GM21423 (cell line): ENCODE results near the gene DDIAS.
A peak's percentile ranks its signal among the peaks of the same experiment; 100 is the strongest.
"Not testable (repeated sequence)": the region's sequence is repeated elsewhere in the genome, so short reads cannot be mapped to it uniquely, and the experiment has no call there.

Source experiments
- ATAC-seq: cut with Tn5 transposase; IDR thresholded peaks from one replicate; pipeline ENCODE4 v1.9.1; 2021; ENCODE audit warnings: mild to moderate bottlenecking, moderate library complexity; ENCODE audit not compliant: unreplicated experiment

Gene DDIAS, protein sequence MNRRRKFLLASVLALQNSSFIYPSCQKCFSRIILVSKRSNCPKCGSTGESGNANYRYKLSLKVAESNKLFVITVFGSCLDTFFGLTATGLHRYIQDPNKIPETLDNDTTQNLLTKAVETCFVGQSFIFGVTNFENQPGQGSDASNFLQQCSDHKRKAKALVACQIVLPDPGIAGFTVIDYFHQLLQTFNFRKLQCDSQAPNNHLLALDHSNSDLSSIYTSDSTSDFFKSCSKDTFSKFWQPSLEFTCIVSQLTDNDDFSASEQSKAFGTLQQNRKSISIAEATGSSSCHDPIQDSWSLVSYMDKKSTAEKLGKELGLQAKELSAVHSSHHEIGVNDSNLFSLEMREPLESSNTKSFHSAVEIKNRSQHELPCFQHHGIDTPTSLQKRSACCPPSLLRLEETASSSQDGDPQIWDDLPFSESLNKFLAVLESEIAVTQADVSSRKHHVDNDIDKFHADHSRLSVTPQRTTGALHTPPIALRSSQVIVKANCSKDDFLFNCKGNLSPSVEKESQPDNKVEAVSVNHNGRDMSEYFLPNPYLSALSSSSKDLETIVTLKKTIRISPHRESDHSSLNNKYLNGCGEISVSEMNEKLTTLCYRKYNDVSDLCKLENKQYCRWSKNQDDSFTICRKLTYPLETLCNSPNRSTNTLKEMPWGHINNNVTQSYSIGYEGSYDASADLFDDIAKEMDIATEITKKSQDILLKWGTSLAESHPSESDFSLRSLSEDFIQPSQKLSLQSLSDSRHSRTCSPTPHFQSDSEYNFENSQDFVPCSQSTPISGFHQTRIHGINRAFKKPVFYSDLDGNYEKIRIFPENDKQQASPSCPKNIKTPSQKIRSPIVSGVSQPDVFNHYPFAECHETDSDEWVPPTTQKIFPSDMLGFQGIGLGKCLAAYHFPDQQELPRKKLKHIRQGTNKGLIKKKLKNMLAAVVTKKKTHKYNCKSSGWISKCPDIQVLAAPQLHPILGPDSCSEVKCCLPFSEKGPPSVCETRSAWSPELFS

DNA sequence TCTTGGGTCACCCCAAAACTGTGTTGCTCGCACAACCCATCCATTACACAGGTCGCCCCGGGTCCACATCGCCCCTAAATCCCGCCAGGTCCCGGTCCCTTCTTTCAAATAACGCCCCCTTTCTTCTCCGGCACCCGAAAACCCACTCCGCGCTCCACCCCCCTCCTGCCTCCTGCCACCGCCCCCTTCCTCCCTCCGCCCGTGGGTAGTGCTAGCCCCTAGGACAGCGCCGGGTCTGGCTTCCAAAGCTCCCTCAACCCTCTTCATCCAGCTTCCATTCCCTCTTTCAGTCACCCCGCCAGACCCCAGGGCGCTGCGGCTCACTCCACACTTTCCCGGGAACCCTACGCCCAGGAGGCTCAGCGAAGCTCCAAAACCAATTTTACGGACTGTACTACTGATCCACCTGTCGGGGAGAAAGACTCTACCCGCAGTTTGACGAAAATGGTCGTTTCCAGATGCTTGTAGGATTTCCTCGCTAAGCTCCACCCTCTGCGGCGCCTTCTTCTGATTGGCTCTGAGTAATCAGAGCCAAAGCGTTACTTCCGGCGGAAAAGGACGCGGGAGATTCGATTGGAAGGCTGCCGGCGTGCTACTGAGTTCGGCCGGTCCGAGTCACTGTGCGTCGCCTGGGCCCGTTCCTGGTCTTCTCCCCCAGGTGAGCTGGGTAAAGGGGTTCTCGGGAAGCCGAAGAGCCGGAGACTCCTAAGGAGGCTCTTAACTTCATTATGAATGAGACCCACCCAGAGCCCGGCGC lies at the start of gene DDIAS:
TSS of gene DDIAS (plus strand) at position 572 of the 757 bp plus-strand sequence. CDS start 13,003 bp downstream, outside the sequence.
- peak; percentile 69 for ATAC-seq

DNA sequence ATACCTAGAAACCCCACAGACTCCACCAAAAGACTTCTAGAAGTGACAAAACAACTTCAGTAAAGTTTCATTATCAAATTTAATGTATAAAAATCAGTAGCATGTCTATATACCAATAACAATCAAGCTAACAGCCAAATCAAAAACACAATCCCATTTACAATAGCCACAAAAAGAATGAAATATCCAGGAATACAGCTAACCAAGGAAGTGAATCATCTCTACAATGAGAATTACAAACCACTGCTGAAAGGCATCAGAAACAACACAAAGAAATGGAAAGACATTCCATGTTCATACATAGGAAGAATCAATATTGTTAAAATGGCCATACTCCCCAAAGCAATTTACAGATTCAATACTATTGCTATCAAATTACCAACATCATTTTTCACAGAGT lies 47.3 kb upstream of the DDIAS start:
- no peak for ATAC-seq

DNA sequence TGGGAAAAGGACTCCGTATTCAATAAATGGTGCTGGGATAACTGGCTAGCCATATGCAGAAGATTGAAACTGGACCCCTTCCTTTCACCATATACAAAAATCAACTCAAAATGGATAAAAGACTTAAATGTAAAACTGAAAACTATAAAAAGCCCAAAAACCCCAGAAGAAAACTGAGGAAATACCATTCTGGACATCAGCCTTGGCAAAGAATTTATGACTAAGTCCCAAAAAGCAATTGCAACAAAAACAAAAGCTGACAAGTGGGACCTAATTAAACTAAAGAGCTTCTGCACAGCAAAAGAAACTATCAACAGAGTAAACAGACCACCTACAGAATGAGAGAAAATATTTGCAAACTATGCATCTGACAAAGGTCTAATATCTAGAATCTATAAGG lies 46.6 kb upstream of the DDIAS start:
- not testable (repeated sequence) for ATAC-seq

DNA sequence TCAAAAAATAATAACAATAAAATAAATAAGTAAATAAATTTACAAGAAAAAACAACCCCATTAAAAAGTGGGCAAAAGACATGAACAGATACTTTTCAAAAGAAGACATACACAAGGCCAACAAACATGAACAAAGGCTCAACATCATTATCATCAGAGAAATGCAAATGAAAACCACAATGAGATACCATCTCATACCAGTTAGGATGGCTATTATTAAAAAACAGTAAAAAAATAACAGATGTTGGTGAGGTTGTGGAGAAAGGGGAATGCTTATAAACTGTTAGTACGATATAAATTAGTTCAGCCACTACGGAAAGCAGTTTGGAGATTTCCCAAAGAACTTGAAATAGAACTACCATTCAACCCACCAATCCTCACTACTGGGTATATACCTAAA lies 45.9 kb upstream of the DDIAS start:
- no peak for ATAC-seq

DNA sequence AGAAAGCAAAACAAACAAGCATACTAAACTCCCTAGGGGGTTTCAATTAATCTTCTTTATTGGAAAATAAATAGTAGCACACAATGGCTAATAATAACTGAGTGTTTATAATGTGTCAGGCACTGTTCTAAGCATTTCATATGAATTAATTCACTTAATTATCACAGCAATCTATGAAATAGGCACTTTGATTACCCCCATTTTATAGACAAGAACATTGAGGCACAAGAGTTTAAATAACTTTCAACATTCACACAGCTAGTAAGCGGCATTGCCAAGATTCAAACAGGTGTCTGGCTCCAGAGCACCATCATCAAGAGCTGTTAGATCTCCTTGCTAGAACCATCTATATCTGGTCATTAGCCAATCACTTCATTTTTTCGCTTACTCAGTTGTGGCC lies 44.4 kb upstream of the DDIAS start:
- no peak for ATAC-seq

DNA sequence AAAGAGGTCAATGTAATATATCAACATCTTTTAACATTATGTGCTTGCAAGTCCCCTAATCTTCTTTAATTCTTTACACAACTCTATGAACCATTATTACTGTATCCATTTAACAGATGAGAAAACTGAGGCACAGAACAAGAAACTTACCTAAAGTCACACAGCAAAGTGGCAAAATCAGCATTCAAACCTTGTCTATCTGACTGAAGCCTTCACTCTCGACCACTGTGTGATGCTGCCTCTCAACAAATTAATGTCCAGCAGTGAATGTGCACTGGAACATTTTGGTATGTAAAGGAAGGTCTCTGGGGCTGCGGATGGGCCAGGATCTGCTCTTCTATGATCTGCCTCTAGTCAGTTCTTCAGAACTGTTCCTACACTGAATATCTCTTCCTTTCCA lies 43.4 kb upstream of the DDIAS start:
- no peak for ATAC-seq

DNA sequence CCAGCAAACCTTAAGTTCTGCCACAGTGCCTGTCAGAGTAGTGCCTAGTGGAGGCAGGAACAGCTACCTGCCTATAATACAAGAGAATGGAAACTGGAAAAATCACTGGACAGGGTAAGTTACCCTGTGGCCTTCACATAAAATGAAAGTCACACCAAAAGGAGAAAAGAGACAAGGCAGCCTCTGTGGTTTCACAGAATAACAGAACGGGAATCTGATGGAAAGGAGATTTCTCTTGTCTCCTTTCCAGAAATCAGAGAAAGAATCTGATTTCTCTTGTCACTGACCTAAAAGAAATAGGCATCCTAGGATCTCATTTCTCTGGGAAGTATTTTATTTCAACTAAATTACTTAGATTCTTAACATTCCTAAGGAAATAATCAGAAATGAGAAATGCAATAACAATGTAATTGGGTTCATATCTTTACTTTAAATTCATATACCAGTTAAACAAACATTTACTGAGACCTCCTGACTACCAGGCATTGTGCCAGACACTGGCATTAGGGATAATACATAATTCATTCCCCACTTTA lies 42.9 kb upstream of the DDIAS start:
- no peak for ATAC-seq

DNA sequence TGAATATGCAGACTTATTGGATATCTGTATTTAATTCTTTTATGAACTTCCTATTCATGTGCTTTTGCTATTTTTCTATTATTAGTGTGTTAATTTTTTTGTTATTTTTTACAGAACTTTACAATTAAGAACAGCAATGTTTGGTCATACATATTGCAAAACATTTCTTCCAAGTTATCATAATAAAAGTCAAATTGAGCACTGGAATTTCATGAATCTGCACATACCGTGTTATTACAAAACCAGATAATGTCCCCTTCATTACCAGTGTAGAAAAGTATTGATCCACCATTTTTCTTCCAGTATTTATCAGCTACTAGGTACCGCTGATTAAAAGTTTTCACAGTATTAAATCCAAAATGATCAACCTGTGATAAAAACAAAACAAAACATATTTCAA lies 41.8 kb upstream of the DDIAS start:
- ATAC-seq, result no peak

DNA sequence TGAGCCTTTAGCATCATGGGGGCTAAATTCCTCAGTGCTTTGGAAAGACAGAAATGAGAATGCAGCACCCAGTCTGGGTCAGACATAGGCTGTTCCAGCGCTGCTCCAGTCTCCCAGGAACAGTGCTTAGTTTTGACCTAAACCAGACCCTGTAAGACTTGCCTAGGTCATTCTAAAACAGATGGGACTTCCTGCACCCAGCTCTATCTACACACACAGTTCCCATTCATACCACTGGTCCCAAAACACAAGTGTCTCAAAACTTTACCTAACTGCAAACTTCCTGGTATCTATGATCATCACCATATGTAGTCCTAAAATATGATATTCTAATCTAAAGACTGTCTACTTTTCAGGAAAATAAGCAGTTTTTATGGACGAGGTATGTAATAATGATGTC lies 39.2 kb upstream of the DDIAS start:
- ATAC-seq, result no peak

DNA sequence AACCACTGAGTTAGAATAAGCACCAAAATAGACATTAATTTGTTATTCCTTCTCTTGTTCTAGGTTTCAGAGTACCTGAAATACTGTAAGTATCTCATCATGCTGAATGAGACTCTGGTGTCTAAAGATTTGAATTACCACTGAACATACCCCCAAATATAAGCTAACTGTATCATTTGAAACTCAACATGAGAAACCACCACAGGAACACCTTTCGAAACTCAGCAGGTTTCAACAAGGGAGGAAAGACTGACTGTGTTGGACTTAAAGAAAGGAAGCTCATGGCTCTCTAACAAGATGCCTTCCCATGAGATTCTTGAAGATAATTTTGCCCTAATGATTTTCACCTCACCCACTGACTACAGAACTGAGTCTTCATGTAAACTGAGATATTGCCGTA lies 38.3 kb upstream of the DDIAS start:
- ATAC-seq, result no peak

DNA sequence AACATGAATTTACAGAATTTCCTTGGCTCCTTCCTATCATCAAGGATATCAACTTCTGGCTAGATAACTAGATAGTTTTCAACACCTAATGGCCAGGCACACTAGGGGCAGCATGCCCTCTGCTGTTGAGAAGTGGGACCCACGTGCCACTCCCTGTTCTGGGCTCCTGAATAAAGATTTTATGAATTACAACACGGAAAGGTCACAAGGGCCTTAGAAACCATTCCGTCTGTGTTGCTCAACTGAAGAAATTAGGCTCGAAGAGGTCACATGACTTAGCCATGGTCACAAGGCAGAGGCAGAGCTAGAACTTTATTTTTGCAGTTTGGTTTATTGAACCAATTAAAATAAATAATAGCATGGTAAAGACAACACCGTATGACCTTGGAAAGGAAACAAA lies 37.3 kb upstream of the DDIAS start:
- no peak for ATAC-seq

DNA sequence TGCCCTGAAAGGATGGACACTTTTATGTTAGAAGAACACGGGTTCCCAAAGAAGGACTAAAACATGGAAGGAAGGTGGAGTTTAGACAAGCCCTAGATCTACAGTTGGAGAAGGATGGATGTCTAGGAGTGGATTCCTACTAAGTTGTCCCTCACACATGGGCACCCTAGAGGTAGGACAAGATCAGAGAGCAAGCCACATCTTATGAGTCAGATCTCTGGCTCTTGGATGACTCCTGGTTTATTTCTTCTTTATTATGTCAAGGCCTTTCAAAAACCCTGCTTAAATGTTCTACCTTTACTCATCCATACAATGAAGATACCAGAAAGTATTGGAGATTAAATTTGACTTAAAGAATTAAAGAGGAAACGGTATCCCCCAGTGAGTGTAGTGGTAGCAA lies 35.7 kb upstream of the DDIAS start:
- ATAC-seq, result no peak

DNA sequence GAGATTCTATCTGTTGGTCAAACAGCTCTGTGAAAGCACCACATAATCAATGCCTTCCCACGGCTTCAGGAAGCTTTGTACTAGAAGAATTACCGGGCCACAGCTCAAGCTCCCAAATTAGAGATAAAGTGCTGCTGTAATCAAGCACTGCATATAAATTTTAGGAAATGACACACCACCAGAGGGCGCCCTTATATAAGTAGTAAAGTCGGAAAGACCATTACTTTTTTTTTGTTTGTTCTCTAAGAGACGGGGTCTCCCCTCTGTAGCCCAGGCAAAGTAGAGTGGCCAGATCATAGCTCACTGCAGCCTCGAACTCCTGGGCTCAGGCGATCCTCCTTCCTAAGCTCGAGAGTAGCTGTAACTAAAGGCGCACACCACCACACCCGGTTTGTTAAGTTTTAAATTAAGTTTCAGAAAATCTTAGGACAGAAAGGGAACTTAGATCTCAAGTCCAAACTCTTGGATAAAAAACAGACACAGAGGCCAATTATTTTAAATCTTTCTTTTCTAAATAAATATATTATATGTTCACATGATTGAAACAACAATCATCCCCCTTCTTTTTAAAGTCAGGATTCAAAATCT lies 33.9 kb upstream of the DDIAS start:
- ATAC-seq, result no peak

DNA sequence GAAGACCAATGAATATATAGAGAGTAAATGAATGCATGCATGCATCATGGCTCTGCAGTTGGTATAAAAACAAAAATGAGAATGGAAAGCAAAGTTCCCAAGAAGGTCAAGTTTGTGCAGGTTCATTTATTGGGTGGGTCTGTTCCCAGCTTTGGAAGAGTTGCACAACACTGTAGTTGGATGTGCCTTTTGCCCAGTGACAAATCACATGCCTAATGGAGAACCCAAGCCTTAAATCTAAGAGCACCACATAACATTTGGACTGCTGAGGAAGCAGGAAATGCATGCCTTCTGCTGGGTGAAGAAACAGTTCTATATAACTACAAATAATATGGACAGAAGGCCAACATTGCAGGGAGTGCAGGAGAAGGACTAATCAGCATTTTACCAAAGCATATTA lies 31.9 kb upstream of the DDIAS start:
- ATAC-seq, result no peak

DNA sequence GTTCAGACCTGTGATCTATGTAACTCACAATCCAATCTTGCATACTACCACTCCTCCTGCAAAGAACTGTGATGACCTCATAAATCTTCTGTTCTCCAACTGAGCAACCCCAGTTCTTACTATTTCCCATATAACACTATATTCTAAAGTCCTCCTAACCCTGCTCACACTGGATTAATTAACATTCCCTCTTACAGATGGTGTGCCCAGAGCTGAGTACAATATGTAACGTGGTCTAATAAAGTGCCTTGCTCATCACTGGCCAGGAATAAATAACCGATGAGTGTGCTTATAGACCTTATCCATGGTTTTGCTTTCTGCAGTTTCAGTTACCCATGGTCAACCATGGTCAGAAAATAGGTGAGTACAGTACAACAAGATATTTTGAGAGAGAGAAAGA lies 29.9 kb upstream of the DDIAS start:
- ATAC-seq, result no peak

DNA sequence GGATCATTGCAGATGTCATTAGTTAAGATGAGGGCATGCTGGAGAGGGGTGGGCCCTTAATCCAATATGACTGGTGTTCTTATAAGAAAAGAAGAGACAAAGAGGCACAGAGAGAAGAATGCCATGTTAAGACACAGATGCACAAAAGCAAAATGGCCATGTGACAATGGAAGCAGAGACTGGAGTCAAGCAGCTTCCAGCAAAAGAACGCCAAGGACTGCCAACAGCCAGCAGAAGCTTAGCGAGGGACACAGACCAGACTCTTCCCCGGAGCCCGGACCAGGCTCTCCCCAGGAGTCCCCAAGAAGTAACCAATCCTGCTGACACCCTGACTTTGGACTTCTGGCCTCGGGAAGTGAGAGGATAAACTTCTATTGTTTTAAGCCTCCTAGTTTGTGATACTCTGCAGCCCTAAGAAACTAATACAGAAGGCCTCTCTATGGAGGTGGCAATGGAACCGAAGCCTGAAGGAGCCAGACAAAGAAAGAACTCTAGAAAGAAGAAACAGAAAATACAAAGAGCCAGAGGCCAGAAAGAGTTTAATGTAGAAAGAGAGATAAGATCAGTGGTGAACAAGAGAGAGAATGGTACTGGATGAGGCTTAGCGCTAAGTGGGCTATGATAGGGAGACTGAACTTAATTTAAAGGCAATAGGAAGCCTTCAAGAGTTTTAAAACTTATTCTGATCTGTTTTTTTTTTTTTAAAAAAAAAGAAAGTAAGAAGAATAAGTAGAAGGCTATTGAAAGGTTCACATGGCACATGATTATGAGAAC lies 29.0 kb upstream of the DDIAS start:
- no peak for ATAC-seq

DNA sequence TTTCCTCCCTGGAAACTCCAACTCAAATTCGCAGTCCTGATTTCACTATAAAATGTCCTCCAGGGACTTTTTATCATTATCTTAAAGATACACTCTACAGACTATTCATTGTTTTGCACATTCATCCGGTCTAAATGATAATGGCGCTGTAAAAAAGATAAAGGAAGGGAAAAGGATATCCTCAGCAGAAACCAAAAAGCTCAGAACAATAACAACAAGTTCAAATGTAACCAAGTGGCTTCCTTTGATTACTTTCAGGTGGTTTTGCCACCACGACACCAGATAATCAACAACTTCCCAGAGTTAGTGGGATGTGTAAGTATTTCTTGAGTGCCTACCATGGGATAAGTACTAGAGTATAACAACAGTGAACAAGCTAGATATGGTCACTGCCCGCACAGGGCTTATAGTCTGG lies 27.6 kb upstream of the DDIAS start:
- no peak for ATAC-seq

DNA sequence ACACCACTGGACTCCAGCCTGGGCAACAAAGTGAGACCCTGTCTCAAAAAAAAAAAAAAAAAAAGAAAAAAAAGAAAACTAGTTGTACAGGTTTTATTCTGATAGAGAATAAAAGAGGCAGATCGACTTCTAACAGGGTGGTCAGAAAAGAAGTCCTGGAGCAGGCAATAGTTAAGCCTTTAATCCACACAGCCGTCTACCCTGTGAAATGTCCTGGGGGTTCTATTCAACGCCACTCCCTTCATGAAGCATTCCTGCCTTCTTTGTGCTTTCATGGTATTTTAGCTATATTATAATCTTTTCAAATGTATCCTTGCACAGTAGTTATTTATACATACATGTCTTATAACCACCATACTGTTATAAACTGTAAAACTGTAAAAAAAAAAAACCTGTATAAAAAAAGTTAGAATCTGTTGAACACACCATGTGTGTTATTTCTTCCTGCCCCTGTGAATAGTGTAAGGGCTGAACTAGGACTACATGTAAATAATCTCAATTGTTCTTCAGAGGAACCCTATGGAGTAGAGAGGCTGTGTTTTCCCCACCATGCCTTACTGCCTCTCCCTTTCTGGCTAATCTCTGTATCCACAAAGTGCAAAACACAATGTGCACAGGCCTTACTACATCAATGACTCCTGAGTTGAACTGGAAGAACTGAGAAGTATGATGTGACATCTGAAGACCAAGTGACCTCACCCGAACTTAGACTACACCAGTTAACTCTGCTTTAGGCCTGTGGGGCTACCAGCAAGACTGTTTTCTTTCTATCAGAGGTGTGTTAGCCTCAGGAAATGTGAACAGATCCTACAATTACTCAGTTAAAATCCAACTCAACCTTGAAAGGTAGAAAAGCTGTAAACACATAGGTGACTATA lies 26.7 kb upstream of the DDIAS start:
- ATAC-seq, result no peak

DNA sequence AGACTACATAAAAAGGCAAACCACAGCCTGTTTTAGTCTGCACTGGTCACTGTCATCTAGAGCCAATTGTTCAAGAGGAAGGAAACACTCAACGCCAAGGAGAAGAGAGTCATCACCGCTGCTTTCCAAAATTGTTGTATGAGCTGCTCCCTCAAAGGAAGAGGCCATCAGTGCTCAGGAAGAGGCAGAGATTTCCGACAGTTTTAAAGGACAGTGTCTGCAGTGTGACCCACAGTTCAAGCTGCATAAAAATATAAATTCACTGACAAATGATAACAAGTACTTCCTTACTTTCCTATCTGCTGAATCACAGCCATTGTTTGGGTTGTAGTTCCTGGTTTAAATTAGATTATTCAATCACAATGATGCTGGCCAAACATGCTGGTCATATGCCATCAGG lies 17.7 kb upstream of the DDIAS start:
- no peak for ATAC-seq
